NCI-H226 (cell line): Measurements from ENCODE around the gene INO80B.
"Not testable (repeated sequence)": the region's sequence is repeated elsewhere in the genome, so short reads cannot be mapped to it uniquely, and the experiment has no call there.

ENCODE experiments used
- DNase-seq: peaks from one replicate; pipeline ENCODE4 v3.0.0-alpha.2; 2015

The INO80B gene

DNA sequence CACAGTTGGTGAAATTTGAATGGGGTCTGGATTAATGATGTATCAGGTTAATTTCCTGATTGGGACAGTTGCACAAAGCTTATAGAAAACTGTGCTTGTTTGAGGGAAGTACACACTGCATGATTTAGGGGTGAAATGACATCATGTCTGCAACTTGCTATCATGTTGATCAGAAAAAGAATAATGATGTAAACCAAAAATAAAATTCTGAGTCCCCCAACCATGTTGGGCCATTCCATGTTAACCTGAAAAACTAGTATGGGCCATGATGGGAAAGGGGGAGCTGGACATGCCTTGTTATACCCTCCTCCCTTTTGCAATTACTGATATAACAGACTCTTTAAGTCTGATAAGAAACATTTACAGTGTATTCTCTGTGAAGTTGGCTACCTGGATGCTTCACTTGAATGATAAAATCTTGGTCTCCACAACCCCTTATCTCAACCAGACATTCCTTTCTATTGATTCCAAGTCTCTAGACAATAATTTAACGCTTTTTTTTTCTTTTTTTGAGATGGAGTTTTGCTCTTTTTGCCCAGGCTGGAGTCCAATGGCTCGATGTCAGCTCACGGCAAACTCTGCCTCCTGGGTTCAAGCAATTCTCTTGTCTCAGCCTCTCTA lies 4.2 kb upstream of the INO80B start:
- no peak for DNase-seq

DNA sequence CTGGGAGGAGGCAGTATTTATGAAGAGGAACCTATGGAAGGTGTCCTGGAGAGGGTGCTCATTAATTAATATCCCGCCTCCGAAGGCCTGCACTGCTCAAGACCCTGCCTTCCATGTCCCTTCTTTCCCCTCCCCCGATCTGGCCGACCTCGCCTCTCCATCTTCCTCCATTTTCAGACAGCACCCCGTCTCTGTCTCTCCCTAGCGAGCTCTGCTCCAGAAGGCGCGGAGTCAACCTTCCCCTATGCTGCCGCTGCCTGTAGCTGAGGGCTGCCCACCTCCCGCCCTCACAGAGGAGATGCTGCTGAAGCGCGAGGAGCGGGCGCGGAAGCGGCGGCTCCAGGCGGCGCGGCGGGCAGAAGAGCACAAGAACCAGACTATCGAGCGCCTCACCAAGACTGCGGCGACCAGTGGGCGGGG lies 2.3 kb downstream of the INO80B start:
- no peak for DNase-seq

DNA sequence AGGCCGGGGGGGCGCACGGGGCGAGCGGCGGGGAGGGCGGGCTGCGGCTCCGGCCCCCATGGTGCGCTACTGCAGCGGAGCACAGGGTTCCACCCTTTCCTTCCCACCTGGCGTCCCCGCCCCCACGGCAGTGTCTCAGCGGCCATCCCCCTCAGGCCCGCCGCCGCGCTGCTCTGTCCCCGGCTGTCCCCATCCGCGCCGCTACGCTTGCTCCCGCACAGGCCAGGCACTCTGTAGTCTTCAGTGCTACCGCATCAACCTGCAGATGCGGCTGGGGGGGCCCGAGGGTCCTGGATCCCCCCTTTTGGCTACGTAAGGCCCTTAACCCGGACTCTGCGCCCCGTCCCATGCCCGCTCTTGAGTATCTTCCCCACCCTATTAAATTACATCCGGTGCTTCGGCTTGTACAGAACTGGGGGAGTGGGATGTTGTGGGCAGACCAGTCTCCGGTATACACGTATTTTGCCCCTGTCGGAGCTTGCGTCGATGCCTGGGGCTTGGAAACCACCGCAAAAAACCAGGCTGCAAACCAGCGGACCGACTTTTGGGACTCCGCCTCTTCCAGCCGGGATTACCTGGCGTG lies 2.8 kb downstream of the INO80B start:
- DNase-seq: no peak

DNA sequence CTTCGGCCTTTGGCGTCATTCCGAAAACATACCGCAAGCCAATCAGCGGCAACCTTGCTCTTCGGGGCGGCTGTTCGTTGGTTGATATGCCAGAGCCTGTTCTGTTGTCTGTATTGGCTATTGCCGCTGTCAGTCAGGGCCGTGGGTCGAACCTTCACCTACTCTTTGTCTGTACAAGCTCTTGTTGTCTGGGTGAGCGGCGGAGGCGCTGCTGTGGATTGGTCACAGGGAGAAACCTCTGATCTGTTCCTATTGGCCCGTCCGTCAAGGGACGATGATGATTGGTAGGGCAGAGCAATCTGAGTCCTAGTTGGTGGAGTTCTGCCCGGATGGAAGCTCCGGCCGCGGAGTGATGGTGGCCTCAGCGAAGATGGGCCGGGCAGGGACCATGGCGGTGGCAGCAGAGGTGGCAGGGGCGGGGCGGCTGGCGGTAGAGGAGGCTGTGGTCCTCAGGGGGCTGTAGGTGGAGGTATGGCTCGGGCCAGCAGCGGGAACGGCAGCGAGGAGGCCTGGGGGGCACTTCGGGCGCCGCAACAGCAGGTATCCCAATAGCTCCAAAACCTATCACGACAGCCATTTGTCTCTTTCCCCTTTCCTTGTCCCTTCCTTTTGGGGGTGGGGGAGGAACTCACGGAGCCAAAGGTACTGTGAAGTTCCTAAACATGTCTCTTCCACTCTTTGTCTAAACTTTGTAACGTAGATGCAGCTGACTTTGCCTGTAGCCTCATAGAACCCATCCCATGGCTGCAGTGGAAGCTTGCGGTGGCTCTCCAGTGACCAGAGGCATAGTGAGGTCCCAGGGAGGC lies 3.4 kb downstream of the INO80B start, which contains the start of gene WBP1:
TSS of gene WBP1 (plus strand) at position 307 of the 806 bp plus-strand sequence. CDS start at position 472, 165 bp downstream.
- peak; percentile 100 for DNase-seq

DNA sequence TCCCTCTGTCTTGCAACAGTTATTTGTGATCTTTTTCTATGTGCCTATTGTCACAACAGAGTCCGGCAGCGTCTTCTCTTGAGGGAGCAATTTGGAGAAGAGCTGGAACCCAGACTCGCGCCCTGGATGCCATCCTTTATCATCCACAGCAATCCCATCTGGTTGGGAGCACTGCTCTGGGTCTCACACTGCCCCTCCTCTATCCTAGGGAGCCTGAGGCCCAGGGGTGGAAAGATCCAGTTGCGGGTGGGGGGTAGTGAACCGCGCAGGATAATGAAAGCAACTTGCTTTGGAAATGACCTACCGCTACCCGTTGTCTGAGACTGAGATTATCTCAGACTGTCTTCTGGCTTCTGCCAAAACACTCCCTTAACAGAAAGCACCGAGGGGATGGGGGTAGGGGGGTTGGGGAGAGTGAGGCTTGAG lies 4.1 kb downstream of the INO80B start:
- no peak for DNase-seq

DNA sequence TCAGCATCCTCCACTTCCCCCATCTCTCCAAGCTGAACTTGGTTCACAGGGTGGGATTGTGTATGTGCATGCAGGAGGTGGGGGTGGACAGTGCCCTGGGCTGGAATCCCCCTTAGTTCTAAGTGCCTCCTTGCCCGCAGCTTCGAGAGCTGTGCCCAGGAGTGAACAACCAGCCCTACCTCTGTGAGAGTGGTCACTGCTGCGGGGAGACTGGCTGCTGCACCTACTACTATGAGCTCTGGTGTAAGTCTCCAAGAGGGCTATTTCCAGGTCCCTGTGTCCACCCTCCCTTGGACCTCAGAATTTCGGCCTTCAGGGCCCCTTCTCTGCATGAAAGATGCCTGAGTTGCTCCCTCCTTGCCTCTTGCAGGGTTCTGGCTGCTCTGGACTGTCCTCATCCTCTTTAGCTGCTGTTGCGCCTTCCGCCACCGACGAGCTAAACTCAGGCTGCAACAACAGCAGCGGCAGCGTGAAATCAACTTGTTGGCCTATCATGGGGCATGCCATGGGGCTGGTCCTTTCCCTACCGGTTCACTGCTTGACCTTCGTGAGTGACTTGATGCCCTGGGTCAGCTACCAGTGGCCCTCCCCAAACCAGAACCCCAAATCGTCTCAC lies 4.7 kb downstream of the INO80B start:
- not testable (repeated sequence) for DNase-seq

DNA sequence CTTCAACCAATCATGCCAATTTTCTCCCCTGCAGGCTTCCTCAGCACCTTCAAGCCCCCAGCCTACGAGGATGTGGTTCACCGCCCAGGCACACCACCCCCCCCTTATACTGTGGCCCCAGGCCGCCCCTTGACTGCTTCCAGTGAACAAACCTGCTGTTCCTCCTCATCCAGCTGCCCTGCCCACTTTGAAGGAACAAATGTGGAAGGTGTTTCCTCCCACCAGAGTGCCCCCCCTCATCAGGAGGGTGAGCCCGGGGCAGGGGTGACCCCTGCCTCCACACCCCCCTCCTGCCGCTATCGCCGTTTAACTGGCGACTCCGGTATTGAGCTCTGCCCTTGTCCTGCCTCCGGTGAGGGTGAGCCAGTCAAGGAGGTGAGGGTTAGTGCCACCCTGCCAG lies 5.3 kb downstream of the INO80B start:
- not testable (repeated sequence) for DNase-seq

DNA sequence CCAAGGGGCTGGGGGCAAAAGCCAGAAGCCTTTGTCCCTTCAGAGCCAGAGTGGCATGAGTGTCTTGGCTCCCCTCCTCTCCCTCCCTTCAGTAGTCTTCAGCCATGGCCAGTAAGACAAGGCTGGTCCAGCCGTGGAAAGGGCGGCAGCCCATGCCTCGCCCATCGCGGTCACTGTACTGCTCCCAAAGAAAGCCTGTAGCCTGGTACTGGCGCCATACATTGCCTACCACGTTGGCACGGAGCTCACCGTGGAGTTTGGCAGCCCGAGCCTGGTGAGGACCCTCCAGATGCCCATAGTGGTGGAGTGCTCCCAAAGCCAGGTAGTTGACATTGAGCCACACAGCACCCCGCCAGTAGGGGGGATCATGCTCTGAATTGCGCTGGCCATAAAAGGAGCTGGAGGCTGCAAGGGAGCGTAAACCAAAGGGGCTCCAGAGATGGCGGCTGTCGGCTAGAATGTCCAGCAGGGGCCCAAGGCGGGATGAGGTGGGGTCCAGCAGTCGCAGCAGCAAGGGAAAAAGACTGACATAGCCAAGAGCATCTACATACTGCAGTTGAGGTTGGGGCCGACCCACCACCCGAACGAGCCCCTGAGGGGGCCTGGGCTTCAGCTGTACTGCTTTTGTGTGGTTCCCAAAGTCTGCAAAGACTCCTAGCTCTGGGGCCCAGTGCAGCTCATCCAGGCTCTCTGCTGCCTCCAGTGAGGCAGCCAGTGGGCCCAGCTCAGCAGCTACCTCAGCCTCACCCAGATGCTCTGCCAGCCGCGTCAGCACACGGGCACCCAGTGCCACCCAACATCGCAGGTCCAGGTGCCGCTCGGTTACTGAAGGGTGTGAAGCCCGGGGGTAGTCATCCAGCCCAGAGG lies 6.5 kb downstream of the INO80B start:
- no peak for DNase-seq

DNA sequence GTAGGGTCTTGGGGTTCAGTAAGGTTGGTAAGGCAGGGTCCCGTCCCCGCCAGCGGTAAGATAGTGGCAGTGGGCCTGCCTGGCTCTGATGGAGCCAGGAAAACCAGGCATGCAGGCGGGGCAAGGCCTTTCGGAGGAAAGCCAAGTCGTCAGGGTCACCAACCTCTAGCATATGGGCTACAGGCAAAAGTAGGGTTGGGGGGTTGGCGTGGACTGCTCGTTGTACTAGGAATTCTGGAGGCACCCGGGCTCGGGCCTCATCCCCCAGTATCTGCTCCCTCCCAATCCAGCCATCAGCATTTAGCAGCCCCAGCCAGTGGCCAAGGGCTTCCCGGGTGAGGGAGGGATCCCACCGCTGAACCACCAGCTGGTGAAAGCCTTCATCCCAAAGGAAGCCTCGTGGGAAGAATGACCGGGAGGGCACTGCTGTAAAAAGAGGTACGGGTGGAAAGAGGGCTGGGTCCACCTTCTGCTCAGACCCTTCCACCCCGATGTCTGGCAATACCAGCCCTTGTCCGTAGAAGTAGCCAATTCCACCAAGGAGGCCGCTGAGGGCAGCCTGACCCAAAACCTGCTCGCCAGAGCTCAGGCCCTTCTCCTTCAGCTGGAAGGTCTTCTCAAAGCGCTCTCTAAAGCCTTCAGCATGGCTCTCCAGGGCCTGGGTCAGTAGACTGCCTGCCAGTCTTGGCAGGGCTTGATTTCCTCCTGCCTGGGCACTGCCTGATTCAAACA lies 7.3 kb downstream of the INO80B start:
- no peak for DNase-seq

DNA sequence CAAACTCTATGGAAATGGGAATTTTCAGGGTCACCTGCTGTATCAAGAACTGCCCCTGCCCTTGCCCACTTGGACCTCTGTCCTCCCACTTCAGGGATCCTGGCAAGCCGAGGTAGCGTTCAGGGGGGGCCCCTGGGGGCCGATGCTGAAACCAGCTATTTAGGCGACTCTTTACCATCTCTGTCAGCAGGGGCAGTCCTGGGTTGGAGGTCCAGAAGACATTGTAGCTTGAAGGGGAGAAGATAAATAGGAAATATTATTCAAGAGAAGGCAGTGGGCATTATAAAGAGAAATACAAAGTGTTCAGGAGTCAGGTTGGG lies 7.9 kb downstream of the INO80B start:
- no peak for DNase-seq

DNA sequence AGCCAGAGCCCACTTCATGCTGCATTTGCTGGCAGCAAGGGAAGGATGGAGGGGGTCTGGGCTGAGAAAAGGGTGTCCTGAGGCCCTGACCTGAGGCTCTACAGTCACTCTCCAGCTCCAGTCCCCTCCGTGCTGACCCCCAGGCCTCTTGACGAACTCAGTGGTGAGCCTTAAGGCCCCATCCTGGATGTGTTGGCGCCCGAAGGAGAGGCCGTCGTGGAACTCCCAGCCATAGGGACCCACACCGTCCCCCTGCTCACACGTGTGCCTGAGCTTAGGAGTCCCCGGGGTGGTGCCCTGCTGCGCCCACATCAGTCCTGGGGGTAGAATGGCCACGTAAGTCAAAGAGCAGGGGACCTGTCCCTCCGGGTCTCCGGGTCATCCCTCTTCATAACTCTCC lies 9.5 kb downstream of the INO80B start:
- DNase-seq: no peak

DNA sequence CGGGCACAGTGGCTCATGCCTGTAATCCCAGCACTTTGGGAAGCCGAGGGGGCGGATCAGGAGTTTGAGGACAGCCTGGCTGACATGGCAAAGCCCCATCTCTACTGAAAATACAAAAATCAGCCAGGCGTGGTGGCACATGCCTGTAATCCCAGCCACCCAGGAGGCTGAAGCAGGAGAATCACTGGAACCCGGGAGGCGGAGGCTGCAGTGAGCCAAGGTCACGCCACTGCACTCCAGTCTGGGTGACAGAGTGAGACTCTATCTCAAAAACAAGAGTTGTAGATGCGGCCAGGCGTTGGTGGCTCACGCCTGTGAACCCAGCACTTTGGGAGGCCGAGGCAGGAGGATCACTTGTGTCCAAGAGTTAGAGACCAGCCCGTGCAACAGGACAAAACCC lies 15.9 kb downstream of the INO80B start:
- DNase-seq: not testable (repeated sequence)

DNA sequence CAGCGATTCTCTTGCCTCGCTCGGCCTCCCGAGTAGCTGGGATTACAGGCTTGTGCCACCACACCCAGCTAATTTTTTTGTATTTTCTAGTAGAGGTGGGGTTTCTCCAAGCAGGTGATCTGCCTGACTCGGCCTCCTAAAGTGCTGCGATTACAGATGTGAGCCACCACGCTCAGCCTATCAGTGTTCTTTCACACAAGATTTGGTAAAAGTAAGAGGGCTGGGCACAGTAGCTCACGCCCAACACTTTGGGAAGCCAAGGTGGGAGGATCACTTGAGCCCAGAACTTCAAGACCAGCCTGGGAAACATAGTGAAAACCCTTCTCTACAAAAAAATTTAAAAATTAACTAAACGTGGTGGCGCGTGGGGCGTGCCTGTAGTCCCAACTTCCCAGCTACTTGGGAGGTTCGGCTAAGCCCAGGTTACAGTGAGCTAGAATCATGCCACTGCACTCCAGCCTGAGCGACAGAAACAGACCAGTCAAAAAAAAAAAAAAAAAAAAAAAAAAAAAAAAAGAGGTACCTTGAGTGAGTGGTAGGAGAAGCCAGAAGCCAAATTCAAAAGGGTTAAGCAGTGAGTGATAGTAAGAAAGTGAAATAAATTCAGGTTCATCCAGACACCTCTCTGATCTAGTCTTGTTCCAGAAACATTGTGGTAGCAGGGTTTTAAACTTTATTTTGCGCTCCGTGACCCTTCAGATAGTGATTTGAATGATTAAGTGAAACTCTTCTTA lies 16.6 kb downstream of the INO80B start:
- no peak for DNase-seq

DNA sequence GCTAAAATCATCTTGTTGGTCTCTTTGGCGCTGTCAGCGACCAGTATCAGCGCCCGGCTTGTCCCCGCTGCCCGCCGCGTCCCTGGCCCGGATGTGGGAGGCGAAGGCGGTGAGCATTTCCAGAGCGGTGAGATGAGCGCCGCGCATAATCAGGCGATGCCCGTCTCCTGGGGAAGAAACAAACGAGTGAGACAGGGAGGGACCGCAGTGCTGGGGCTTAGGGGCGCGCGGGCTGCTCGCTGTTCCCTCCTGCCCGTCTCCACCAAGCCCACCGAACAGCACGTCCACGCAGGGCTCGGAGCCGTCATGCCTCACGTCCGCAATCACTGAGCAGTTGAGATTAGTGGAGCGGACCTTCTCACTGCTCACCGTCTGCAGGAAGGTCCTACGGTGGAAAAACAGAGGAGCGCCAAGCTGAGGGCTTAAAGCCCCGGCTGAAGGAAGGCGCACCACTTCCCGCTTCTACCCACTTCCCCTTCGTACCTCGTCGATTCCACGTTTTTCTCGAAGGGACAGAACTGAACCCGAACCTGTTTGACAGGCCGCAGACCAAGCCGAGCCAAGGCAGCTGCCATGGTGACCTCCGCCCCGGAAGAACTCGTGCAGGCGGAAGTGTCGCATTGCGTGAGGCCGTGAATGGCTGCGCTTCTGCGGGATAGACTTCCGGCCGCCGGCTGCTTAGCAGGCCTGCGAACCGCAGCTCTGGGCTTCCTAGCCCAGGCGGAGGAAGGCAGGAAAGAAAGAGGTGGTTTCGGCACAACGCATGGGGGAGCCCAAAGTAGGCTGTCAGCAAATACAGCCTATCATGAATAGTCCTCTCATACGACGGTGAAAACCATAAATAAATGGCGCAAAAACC lies 17.4 kb downstream of the INO80B start, which contains the start of gene MRPL53:
TSS of gene MRPL53 (minus strand) at position 595 of the 859 bp plus-strand sequence. CDS start at position 575, 20 bp downstream.
- DNase-seq: peak; percentile 91

DNA sequence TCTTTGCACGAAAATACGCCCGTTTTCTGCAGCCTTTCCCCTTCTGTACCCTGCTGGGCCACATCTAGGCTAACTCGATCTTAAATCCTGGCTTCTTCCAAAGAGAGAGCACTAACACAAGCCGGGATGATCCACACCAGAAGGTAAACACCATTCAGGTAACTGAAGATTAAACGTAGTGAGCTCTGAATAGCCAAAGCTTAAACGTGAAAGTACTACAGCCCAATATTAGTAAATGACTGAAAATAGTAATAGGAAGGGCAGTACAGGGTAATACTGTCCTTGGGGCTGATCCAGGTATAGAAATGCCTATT lies 18.0 kb downstream of the INO80B start:
- no peak for DNase-seq

DNA sequence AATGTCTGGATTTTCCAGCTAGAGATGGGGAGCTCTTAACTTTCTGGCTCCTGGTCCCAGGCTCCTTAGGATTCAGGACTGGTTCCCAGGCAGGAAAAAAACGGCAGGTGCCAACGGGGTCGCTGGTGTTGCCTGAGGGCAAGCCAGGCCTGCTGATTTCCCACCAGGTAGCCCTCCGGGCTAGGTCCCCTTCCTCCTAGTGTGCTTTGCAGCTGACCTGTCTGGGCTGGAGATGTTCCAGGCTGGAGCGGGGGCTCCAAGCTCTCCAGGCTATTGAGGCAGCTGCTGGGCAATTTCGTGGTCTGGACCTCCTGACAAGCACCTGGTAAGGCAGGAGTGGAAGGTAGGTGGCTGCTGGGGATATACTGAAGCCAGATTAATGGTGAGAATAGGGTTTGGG lies 19.6 kb downstream of the INO80B start:
- no peak for DNase-seq

DNA sequence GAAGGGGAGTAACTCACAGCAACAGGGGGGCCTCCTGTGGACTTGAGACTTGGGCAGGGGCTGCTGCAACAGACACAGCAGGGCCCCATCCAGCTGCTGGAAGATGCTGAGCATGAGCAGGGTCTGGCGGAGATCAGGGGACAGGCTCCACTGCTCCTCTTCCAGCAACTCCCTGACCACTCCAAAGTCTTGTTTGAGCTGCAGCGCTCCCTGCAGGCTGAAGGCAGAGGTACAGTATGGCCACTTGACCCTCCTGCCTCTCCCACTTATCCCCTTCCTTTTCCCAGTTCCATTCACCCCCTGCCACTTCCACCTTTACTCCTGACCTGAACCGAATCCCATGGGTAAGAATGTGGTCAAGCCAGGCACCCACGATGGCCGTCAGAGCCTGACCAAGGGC lies 20.0 kb downstream of the INO80B start:
- DNase-seq: no peak

DNA sequence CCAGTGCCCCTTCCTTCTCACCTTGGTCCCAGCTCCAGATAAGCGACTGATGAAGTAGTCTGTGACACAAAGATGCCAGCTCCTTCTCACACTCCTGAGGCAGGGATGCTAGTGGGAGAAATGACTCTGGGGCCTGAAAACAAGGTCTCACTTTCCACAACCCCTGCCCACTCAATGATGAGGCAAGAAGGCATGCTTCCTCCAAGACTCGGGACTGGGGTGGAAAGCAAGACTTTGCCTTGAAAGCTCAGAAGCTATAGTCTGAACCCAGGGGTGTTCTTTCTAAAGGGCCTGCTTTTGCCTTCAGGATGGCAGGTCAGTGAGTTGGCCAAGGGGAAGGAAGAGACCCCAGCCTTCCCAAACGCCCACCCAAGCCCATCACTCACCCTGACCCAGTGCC lies 26.5 kb downstream of the INO80B start:
- DNase-seq: no peak

DNA sequence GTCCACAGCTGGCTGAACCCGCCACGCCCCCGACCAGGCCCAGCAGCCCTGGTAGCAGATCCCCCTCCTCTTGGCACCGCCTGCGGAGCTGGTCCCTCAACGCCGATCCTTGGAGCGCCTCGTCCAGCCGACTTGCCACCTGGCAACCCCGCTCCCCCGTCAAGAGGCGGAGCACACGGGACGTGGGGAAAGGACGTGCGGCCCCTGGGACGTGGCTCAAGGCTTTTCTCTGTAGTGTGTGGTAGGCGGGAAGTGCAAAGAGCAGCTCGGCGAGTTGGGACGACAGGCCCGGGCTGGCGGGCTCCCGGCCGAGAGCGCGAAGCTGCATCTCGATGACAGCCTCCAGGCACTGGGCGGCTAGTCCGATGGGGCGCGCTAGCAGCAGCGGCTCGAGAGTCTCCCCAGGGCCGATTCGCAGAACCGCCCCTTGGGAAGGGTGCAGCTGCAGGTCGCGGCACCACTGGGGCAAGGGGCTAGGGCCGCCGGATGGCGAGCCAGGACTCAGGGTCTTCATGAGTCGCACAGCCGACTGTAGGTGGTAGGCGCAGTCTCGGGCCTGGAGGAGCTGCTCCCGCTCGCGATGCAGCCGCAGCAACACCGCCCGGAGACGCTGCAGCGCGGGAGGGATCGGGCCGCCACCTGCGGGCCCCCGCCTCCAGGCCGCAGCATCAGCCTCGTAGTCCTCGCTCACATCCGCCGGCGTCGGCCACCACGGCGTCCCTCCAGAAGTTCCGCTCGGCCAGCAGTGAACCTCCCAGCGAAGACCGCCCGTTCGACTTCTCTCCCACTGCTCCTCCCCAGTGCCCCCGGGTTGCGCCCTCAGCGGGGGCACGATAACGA lies 27.3 kb downstream of the INO80B start:
- DNase-seq: peak; percentile 28
